Neutrophil (primary cell): ENCODE data around the gene PLGRKT.

Source experiments
- H3K27ac ChIP-seq: fragments of 200-600 bp; sonication (generic); 2 replicates; pipeline ENCODE4 v1.5.1; 2016; ENCODE audit warnings: mild to moderate bottlenecking, moderate library complexity
- H3K27me3 ChIP-seq: fragments of 200-600 bp; sonication (generic); 2 replicates; pipeline ENCODE4 v1.6.0; 2016; ENCODE audit warnings: mild to moderate bottlenecking
- H3K36me3 ChIP-seq: fragments of 200-600 bp; sonication (generic); 2 replicates; pipeline ENCODE4 v1.5.1; 2017
- H3K4me1 ChIP-seq, 2 experiments: fragments of 200-600 bp in 1 of 2; sonication (generic) in 1 of 2; 1 replicate in 1 of 2; 2 replicates in 1 of 2; pipeline versions ENCODE4 v1.5.1 to v1.6.1; 2013 to 2016; ENCODE audit warnings: low read depth in 1 of 2, low read length in 1 of 2, mild to moderate bottlenecking in 1 of 2, moderate library complexity in 1 of 2; ENCODE audit not compliant: control insufficient read depth in 1 of 2, insufficient read depth in 1 of 2
- H3K4me3 ChIP-seq, 2 experiments: fragments of 200-600 bp in 1 of 2; sonication (generic) in 1 of 2; 1 replicate in 1 of 2; 2 replicates in 1 of 2; pipeline ENCODE4 v1.5.1; 2013 to 2016; ENCODE audit warnings: low read depth in 1 of 2, low read length in 1 of 2, mild to moderate bottlenecking in 1 of 2, moderate library complexity in 1 of 2
- H3K9me3 ChIP-seq: fragments of 200-600 bp; sonication (generic); 2 replicates; pipeline ENCODE4 v1.5.1; 2016
- CTCF ChIP-seq: fragments of 200-600 bp; sonication (generic); IDR thresholded peaks from 2 replicates; pipeline ENCODE4 v1.5.1; 2016; ENCODE audit warnings: antibody characterized with exemption

The PLGRKT gene

DNA sequence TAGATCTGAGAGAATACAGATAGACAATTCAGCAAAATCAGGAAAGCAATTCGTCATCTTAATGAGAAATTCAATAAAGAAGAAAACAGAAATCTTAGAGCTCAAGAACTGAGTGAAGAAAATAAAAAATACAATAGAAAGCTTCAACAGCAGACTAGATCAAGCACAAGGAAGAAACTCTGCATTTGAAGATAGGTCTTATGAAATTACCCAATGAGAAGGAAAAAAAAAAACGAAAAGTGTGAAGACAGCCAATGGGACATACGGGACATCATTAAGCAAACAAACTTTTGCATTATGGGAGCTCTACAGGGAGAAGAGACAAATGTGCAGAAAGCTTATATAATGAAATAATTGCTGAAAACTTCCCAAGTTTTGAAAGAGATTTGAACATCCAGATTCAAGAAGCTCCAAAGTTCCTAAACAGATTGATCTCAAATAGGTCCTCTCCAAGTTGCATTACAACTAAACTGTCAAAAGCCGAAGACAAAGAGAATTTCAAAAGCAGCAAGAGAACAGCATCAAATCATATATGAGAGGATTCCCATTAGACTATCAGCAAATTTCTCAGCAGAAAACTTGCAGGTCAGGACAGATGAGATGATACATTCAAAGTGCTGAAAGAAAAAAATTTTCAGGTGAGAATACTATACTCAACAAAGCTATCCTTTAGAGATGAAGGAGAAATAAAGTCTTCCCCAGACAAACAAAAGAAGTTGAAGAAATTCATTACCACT is 122.4 kb downstream of the PLGRKT start:
- no peak for TF ChIP-seq CTCF
- Histone ChIP-seq H3K4me1 (no peaks in the 10 kb centered on the region), H3K36me3 (no peaks in the 10 kb centered on the region), H3K27me3 (no peaks in the 10 kb centered on the region), H3K9me3 (peaks cover 6% of the 10 kb centered on the region), H3K4me3 (no peak overlapping the region), H3K27ac (no peak overlapping the region)

DNA sequence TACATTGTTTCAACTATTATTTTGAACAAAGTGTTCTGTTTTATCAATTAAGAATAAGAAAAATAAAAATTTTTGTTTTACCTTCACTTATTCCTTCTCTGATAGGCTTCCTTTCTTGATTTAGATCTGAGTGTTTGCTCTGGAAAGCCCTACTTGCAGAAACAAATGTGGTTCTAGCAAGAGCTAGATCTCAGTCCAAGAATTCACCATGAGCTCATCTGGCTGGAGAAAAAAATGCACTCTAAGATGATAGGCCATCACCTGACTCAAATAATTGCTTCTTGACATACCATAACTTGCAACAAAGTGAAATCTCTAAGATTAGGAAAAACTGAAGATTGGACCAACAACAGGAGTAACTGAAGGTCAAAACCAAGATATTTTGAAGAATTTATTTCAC is 126.9 kb downstream of the PLGRKT start:
- Histone ChIP-seq H3K27ac (no peak overlapping the region), H3K4me3 (no peak overlapping the region), H3K4me1 (no peaks in the 10 kb centered on the region), H3K36me3 (no peaks in the 10 kb centered on the region), H3K9me3 (peaks cover 6% of the 10 kb centered on the region), H3K27me3 (peaks cover 4% of the 10 kb centered on the region)
- TF ChIP-seq CTCF, result no peak
